NT2/D1 (cell line): ENCODE results near the gene CRYGN.

ENCODE experiments used
- SUZ12 ChIP-seq: IDR thresholded peaks from 2 replicates; pipeline ENCODE4 v1.6.1; 2011; ENCODE audit not compliant: insufficient read length, insufficient read depth; ENCODE audit errors: extremely low read depth
- YY1 ChIP-seq: IDR thresholded peaks from 2 replicates; pipeline ENCODE4 v1.6.1; 2011; ENCODE audit not compliant: insufficient read length, insufficient read depth
- ZNF274 ChIP-seq: IDR thresholded peaks from 2 replicates; pipeline ENCODE4 v1.6.1; 2011; ENCODE audit warnings: mild to moderate bottlenecking, low read depth, low read length

- TF ChIP-seq SUZ12 (no peak), ZNF274 (no peak), YY1 (no peak)
Observed at GRCh38 chr7:151385626-151386300, 54.2 kb downstream of the CRYGN start.
